Stimulated activated memory B cell treated with anti-CD40 and anti-IgM and Interleukin-4, amounts not matched to agents 10 μg/mL and 1 μg/mL and 100 μg/mL, for 72 hours (primary cell): ENCODE data around the gene ARFGEF3.

Experiments
- ATAC-seq: fragments of 150-1000 bp; cut with Tn5 transposase; 2 replicates; pipeline ENCODE4 v1.10.0; 2021
- H3K27ac Mint-ChIP-seq: one replicate; pipeline ENCODE4 v1.8.0; 2022; ENCODE audit warnings: mild to moderate bottlenecking, mixed read lengths
- H3K27me3 Mint-ChIP-seq: one replicate; pipeline ENCODE4 v1.8.0; 2022; ENCODE audit warnings: mixed read lengths
- H3K36me3 Mint-ChIP-seq: one replicate; pipeline ENCODE4 v1.8.0; 2022; ENCODE audit warnings: mixed read lengths
- H3K4me1 Mint-ChIP-seq: one replicate; pipeline ENCODE4 v1.8.0; 2022; ENCODE audit warnings: mixed read lengths
- H3K4me3 Mint-ChIP-seq: one replicate; pipeline ENCODE4 v1.8.0; 2022; ENCODE audit warnings: mild to moderate bottlenecking, moderate library complexity, mixed read lengths
- H3K9me3 Mint-ChIP-seq: one replicate; pipeline ENCODE4 v1.8.0; 2022; ENCODE audit warnings: mixed read lengths

ARFGEF3 gene

GRCh38 chr6:138219901-138220300, 58.2 kb downstream of the ARFGEF3 start:
- no peaks in the 10 kb centered on the region for H3K36me3 Mint-ChIP-seq
- H3K9me3 Mint-ChIP-seq: no peaks in the 10 kb centered on the region
- H3K4me1 Mint-ChIP-seq: no peaks in the 10 kb centered on the region
- no peak for ATAC-seq
- no peak overlapping the region for H3K4me3 Mint-ChIP-seq
- H3K27me3 Mint-ChIP-seq: peaks cover 38% of the 10 kb centered on the region
- H3K27ac Mint-ChIP-seq: no peak overlapping the region

- H3K27ac Mint-ChIP-seq: no peak overlapping the region
- peaks cover 40% of the 10 kb centered on the region for H3K27me3 Mint-ChIP-seq
- no peak for ATAC-seq
- no peaks in the 10 kb centered on the region for H3K36me3 Mint-ChIP-seq
- H3K4me3 Mint-ChIP-seq: no peak overlapping the region
- H3K9me3 Mint-ChIP-seq: no peaks in the 10 kb centered on the region
- H3K4me1 Mint-ChIP-seq: no peaks in the 10 kb centered on the region
Measured at GRCh38 chr6:138222901-138223546, 61.3 kb downstream of the ARFGEF3 start.

GRCh38 chr6:138225953-138226352, 64.2 kb downstream of the ARFGEF3 start:
- Mint-ChIP-seq H3K36me3 (no peaks in the 10 kb centered on the region), H3K9me3 (no peaks in the 10 kb centered on the region), H3K4me3 (no peak overlapping the region), H3K27me3 (peaks cover 20% of the 10 kb centered on the region), H3K4me1 (no peaks in the 10 kb centered on the region), H3K27ac (no peak overlapping the region)
- no peak for ATAC-seq

GRCh38 chr6:138226700-138227315, 65.1 kb downstream of the ARFGEF3 start:
- Mint-ChIP-seq H3K27me3 (peaks cover 20% of the 10 kb centered on the region), H3K4me3 (no peak overlapping the region), H3K27ac (no peak overlapping the region), H3K9me3 (no peaks in the 10 kb centered on the region), H3K4me1 (peaks cover under 1% of the 10 kb centered on the region), H3K36me3 (no peaks in the 10 kb centered on the region)
- no peak for ATAC-seq

DNA sequence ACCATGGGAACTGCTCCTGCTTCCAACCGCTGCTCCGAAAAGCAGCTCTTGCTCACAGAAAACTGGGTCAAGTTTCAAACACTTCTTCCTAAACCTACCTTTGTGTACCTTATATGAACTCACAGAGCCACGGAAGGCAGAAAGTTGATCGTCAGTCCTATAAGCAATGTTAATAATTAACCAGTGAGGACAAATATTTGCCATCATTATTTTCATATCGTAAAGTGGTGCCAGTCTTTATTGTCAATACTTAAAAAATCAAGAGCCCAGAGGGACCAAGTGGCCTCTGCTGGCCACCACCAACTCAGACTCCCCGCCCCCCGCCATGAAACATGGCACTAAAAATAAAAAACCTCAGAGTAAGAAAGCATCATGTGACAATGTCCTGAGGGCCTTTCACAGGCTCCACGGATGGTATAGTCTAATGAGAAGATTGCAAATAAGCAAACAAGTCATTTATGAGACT, 65.6 kb downstream of the ARFGEF3 start:
- no peak for ATAC-seq
- Mint-ChIP-seq H3K27ac (no peak overlapping the region), H3K36me3 (no peaks in the 10 kb centered on the region), H3K4me1 (peaks cover 5% of the 10 kb centered on the region), H3K9me3 (no peaks in the 10 kb centered on the region), H3K27me3 (peaks cover 20% of the 10 kb centered on the region), H3K4me3 (no peak overlapping the region)

- H3K36me3 Mint-ChIP-seq: no peaks in the 10 kb centered on the region
- H3K4me3 Mint-ChIP-seq: no peak overlapping the region
- H3K27me3 Mint-ChIP-seq: peaks cover 34% of the 10 kb centered on the region
- H3K27ac Mint-ChIP-seq: no peak overlapping the region
- no peaks in the 10 kb centered on the region for H3K9me3 Mint-ChIP-seq
- no peak for ATAC-seq
- H3K4me1 Mint-ChIP-seq: peaks cover 5% of the 10 kb centered on the region
Measured at GRCh38 chr6:138229072-138229471, 67.3 kb downstream of the ARFGEF3 start.

DNA sequence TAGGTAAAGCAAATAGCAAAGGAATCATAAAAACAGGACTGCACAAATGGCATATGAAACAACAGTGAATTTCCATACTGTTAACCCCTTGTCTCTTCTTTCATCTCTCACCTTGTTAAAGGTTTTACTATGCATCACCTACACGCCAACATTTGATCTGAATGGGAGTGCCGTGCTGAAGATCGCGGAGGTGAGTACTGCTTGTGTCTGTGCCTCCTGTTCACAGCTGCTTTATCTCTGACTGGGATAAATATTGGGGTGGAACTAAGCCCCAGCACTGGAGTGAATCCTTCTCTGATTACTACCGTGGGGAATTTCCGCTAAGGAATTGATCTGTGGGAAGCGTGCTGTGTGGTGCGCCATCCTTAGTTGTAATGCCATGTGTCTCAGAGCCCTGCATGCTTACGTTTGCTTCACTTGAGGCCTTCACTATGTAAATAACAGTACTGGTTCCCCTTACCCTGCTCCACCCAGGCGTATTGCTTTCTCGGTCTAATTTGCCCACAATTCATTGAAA, 68.0 kb downstream of the ARFGEF3 start:
- ATAC-seq: no peak
- Mint-ChIP-seq H3K9me3 (no peaks in the 10 kb centered on the region), H3K4me3 (no peak overlapping the region), H3K36me3 (no peaks in the 10 kb centered on the region), H3K27ac (no peak overlapping the region), H3K4me1 (peaks cover 5% of the 10 kb centered on the region), H3K27me3 (peaks cover 34% of the 10 kb centered on the region)

DNA sequence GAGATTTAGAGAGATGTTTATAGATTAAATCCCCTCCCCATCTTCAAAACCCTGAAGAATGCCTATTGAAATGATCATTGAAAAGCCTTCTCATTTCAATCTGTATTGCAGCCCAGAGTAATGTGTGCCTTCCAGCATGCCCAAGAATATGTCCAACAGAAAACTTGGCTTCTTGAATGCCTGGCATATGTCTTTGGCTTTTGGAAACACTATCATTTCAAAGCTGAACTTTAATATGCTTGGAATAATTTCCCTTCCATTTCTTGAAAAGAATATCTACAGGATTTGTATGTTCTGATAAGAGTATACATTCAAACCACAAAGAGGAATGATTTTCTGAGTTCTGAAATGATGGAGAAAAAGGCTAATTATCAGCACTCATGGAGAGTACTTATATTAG, 68.5 kb downstream of the ARFGEF3 start:
- Mint-ChIP-seq H3K9me3 (no peaks in the 10 kb centered on the region), H3K27ac (no peak overlapping the region), H3K4me1 (peaks cover 5% of the 10 kb centered on the region), H3K4me3 (no peak overlapping the region), H3K27me3 (peaks cover 34% of the 10 kb centered on the region), H3K36me3 (no peaks in the 10 kb centered on the region)
- ATAC-seq: no peak

DNA sequence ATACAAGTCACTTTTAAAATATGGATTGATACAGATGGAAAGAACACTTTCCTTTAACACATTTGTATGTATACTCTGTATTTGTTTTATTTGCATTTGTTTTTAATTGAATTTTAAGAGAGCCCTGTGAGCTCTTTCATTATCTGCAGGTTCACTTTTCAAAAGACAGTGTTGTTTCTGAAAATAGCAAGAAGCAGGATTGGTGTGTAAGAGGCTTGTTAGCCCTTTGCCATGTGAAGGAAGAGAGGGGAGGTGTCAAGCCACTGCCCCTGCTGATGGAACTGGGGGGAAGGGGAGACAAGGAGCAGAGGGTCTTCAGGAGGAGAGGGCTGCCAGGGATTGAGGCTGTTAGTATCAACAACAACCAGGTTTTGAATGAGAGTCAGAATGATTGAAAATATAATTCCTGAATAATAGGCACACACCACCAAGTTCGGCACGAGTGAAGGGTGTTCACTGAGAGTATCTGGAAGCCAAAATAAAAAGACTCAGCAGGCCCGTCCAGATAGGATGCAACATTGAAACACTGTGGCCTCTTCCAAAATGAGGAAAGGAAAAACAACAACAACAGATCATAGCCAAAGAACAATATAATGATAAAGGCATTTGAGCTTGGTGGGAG, 69.1 kb downstream of the ARFGEF3 start:
- ATAC-seq: no peak
- Mint-ChIP-seq H3K4me3 (no peak overlapping the region), H3K27ac (no peak overlapping the region), H3K27me3 (peaks cover 34% of the 10 kb centered on the region), H3K4me1 (peaks cover 5% of the 10 kb centered on the region), H3K36me3 (no peaks in the 10 kb centered on the region), H3K9me3 (no peaks in the 10 kb centered on the region)

- Mint-ChIP-seq H3K4me3 (no peak overlapping the region), H3K27me3 (peaks cover 30% of the 10 kb centered on the region), H3K36me3 (no peaks in the 10 kb centered on the region), H3K4me1 (peaks cover 5% of the 10 kb centered on the region), H3K9me3 (no peaks in the 10 kb centered on the region), H3K27ac (no peak overlapping the region)
- no peak for ATAC-seq
Measured at GRCh38 chr6:138231381-138231886, 69.7 kb downstream of the ARFGEF3 start.

- no peaks in the 10 kb centered on the region for H3K36me3 Mint-ChIP-seq
- H3K27ac Mint-ChIP-seq: no peak overlapping the region
- peaks cover 14% of the 10 kb centered on the region for H3K27me3 Mint-ChIP-seq
Measured at GRCh38 chr6:138234363-138234762, 72.6 kb downstream of the ARFGEF3 start.

DNA sequence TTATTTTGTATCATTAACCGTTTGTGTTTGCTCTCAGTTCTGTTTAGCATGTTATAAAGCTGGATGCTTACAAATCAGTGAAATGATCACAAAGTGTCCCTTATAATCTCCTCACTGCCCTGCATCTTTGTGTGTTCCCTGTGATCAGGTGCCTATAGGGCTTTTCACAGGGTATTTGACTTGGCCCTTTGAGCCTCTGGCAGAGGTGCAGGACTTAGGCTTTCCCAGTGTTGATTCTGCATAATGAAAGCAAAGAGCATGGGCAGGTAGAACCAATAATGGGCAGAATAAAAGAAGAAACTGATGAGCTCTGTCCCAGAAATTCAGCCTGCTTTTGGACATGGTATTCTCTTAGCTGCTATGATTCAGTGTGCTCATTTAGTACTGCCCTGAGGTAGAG, 73.5 kb downstream of the ARFGEF3 start:
- Mint-ChIP-seq H3K9me3 (no peaks in the 10 kb centered on the region), H3K27ac (no peak overlapping the region), H3K27me3 (peaks cover 14% of the 10 kb centered on the region), H3K4me1 (peaks cover 5% of the 10 kb centered on the region), H3K4me3 (no peak overlapping the region), H3K36me3 (no peaks in the 10 kb centered on the region)
- no peak for ATAC-seq

More at GRCh38 chr6:138234363-138234762, 72.6 kb downstream of the ARFGEF3 start:
- Mint-ChIP-seq H3K4me3 (no peak overlapping the region), H3K9me3 (no peaks in the 10 kb centered on the region), H3K4me1 (peaks cover 5% of the 10 kb centered on the region)
- ATAC-seq: no peak

GRCh38 chr6:138235693-138236092, 74.0 kb downstream of the ARFGEF3 start:
- Mint-ChIP-seq H3K27ac (no peak overlapping the region), H3K27me3 (peaks cover 14% of the 10 kb centered on the region), H3K4me3 (no peak overlapping the region), H3K36me3 (no peaks in the 10 kb centered on the region), H3K4me1 (peaks cover 5% of the 10 kb centered on the region), H3K9me3 (no peaks in the 10 kb centered on the region)
- ATAC-seq: no peak

DNA sequence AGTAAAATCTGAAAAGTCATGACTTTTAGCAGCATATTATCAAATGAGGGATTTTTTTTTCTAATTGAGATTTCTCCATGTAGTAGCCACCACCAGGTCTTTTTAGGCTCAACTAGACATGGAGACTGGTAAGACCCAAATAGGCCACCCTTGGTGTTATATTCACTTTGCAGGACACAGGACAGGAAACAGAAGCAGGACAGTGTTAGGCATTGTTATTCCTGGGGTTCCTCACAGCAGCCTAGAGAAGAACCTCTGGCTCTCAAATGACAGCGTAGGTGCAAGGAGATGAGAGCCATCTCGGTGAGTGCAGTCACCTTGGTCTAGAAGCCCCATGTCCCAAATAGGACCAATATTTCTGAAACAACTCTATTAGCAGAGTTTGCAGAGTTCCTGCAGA, 75.7 kb downstream of the ARFGEF3 start:
- no peak overlapping the region for H3K27ac Mint-ChIP-seq
- no peaks in the 10 kb centered on the region for H3K4me1 Mint-ChIP-seq
- H3K36me3 Mint-ChIP-seq: no peaks in the 10 kb centered on the region
- ATAC-seq: no peak
- no peaks in the 10 kb centered on the region for H3K9me3 Mint-ChIP-seq
- peaks cover 18% of the 10 kb centered on the region for H3K27me3 Mint-ChIP-seq
- H3K4me3 Mint-ChIP-seq: no peak overlapping the region

DNA sequence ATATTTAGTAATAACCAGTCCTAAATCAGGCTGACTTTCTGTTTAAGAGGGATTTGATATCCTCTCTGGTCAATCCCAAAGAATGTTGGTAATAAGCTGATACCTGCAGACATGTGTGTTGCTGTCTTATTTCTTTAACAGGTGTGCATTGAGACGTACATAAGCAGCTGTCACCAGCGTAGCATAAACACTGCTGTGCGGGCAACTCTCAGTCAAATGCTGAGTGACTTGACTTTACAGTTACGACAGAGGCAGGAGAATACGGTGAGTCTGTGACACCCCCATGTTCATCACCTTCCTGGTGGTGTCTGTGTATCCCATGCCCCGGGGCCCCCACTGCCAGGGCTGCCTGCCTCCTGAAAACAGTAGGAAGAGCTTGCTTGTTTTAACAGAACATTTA, 76.6 kb downstream of the ARFGEF3 start:
- H3K27ac Mint-ChIP-seq: no peak overlapping the region

More for the DNA sequence above, 76.6 kb downstream of the ARFGEF3 start:
- Mint-ChIP-seq H3K27me3 (peaks cover 19% of the 10 kb centered on the region), H3K4me3 (no peak overlapping the region), H3K9me3 (no peaks in the 10 kb centered on the region), H3K36me3 (no peaks in the 10 kb centered on the region), H3K4me1 (no peaks in the 10 kb centered on the region)
- no peak for ATAC-seq
